ENCODE results near the gene ASCC1. TPM values are rescaled to one million over a fixed set of nuclear protein-coding genes. Genes with fewer than 3 reads are reported as not detected.
A peak's percentile ranks its signal among the peaks of the same experiment; 100 is the strongest.

The ASCC1 gene
- polyA plus RNA-seq, 2 of the 4 experiments (the other 2 are of a cell fraction), result 56.5 to 82.3 TPM

- H3K4me2 ChIP-seq, result peak overlapping the region; percentile 63
- WGBS (ENCODE audit: missing lambda C conversion rate), result 83% methylated on average over 6 of the region's 6 CpGs
Measured at GRCh38 chr10:72098836-72099599, 117.1 kb downstream of the ASCC1 start.

GRCh38 chr10:72098301-72098835, 117.7 kb downstream of the ASCC1 start:
- H3K27ac ChIP-seq, result peak overlapping the region; percentile 69 to 71
- WGBS (ENCODE audit: missing lambda C conversion rate), result 43% methylated on average over 3 of the region's 3 CpGs
- ChIA-PET CTCF (interaction anchor here (0.6 to 1.9 kb wide), 5 partner anchors 15 to 1074 kb away, joined by 3 to 12 read pairs (median 5); no protein-coding TSS in a partner anchor), POLR2A (interaction anchor here (0.8 kb wide), 1 partner anchor 73 kb away, joined by 4 read pairs; no protein-coding TSS in a partner anchor)
- FAIRE-seq (no peak), DNase-seq (ENCODE audit: low read depth in 1 of 2, low spot score in 1 of 2) (no peak), ATAC-seq (0 out of 6 replicates have a peak, but pooled peaks of 1 of the 2 experiments have one; percentile 4)
- no peaks in the 10 kb centered on the region for H3K9me3 ChIP-seq
- H3K4me1 ChIP-seq, result peaks cover 48% of the 10 kb centered on the region
- peak overlapping the region; percentile 63 for H3K4me2 ChIP-seq
- no peak overlapping the region for H3K4me3 ChIP-seq
- no peak for TF ChIP-seq E2F6 (IDR thresholded peaks at IDR 0.05; ENCODE audit: borderline replicate concordance, low read depth)
- 0 out of 2 replicates have a peak, but pooled peaks have one; percentile 54 for TF ChIP-seq EHMT2 (IDR thresholded peaks at IDR 0.05; ENCODE audit: low read depth)

More at GRCh38 chr10:72098836-72099599, 117.1 kb downstream of the ASCC1 start:
- FAIRE-seq (no peak), ATAC-seq (no peak), DNase-seq (ENCODE audit: low read depth in 1 of 2, low spot score in 1 of 2) (no peak)
- CTCF ChIA-PET, result interaction anchor here (0.6 to 1.9 kb wide), 6 partner anchors 14 to 1073 kb away, joined by 3 to 12 read pairs (median 4); no protein-coding TSS in a partner anchor
- no peaks in the 10 kb centered on the region for H3K9me3 ChIP-seq
- peak overlapping the region; percentile 69 to 71 for H3K27ac ChIP-seq
- TF ChIP-seq MAZ (IDR thresholded peaks at IDR 0.05; ENCODE audit: borderline replicate concordance, low read depth, low read length) (no peak), CEBPB (IDR thresholded peaks at IDR 0.05) (no peak), HES2 (IDR thresholded peaks at IDR 0.05) (no peak), NPAS2 (CRISPR knock-in tag; IDR thresholded peaks at IDR 0.05; ENCODE audit: borderline replicate concordance) (no peak), FOXS1 (CRISPR knock-in tag; IDR thresholded peaks at IDR 0.05) (no peak), SREBF2 (IDR thresholded peaks at IDR 0.05) (no peak), ESRRA (IDR thresholded peaks at IDR 0.05; ENCODE audit: borderline replicate concordance, low read length) (no peak), POLR2AphosphoS2 (conservative IDR thresholded peaks at IDR 0.05; ENCODE audit: low read length) (no peak), TP53 (CRISPR knock-in tag; IDR thresholded peaks at IDR 0.05) (no peak), HOXB13 (CRISPR knock-in tag; IDR thresholded peaks at IDR 0.05; ENCODE audit: low read depth) (no peak), EHF (CRISPR knock-in tag; IDR thresholded peaks at IDR 0.05) (no peak), MYC (IDR thresholded peaks at IDR 0.05; ENCODE audit: borderline replicate concordance, low read length) (no peak), E2F6 (IDR thresholded peaks at IDR 0.05; ENCODE audit: borderline replicate concordance, low read depth) (no peak), RCOR1 (IDR thresholded peaks at IDR 0.05; ENCODE audit: low read depth, low read length) (no peak), NFE2L2 (conservative IDR thresholded peaks at IDR 0.05; ENCODE audit: low read length) (no peak), MAFK (IDR thresholded peaks at IDR 0.05; ENCODE audit: partially characterized antibody) (no peak)
- no peak overlapping the region for H3K4me3 ChIP-seq
- peaks cover 48% of the 10 kb centered on the region for H3K4me1 ChIP-seq
- POLR2A ChIA-PET, result interaction anchor here (0.9 kb wide), 1 partner anchor 34 kb away, joined by 6 read pairs; no protein-coding TSS in a partner anchor

- ATAC-seq (peak; percentile 95 to 96), DNase-seq (ENCODE audit: low read depth in 1 of 2, low spot score in 1 of 2) (peak; percentile 73 to 98), FAIRE-seq (peak; percentile 39)
- H3K27ac ChIP-seq, result peak overlapping the region; percentile 75 to 77
- 9% methylated on average over 9 of the region's 9 CpGs for WGBS (ENCODE audit: missing lambda C conversion rate)
- POLR2A ChIA-PET, result interaction anchor here (0.8 kb wide), 1 partner anchor 73 kb away, joined by 4 read pairs; no protein-coding TSS in a partner anchor
- no peaks in the 10 kb centered on the region for H3K9me3 ChIP-seq
- H3K4me2 ChIP-seq, result peak overlapping the region; percentile 63
- CTCF ChIA-PET, result interaction anchor here (0.9 to 1.1 kb wide), 2 partner anchors 143 to 200 kb away, joined by 3 to 4 read pairs; no protein-coding TSS in a partner anchor
- no peak overlapping the region for H3K4me3 ChIP-seq
- peaks cover 54% of the 10 kb centered on the region for H3K4me1 ChIP-seq
- TF ChIP-seq PHF8 (IDR thresholded peaks at IDR 0.05; ENCODE audit: borderline replicate concordance, low read depth) (no peak), CHD4 (IDR thresholded peaks at IDR 0.05; ENCODE audit: borderline replicate concordance) (no peak), CEBPB (IDR thresholded peaks at IDR 0.05) (peak; percentile 35 to 71; a peak in 2 of 4 replicates), HOXA7 (CRISPR knock-in tag; IDR thresholded peaks at IDR 0.05) (no peak), ZFP36 (IDR thresholded peaks at IDR 0.05; ENCODE audit: borderline replicate concordance, partially characterized antibody) (peak; percentile 65), SMC3 (IDR thresholded peaks at IDR 0.05) (0 out of 3 replicates have a peak, but pooled peaks have one; percentile 21), MAZ (IDR thresholded peaks at IDR 0.05; ENCODE audit: borderline replicate concordance, low read depth, low read length) (no peak), KDM5A (IDR thresholded peaks at IDR 0.05) (no peak), EHF (CRISPR knock-in tag; IDR thresholded peaks at IDR 0.05) (no peak), ZNF302 (CRISPR knock-in tag; IDR thresholded peaks at IDR 0.05) (no peak), ZSCAN20 (CRISPR knock-in tag; IDR thresholded peaks at IDR 0.05) (no peak), HDAC2 (IDR thresholded peaks at IDR 0.05) (no peak), CBX8 (IDR thresholded peaks at IDR 0.05) (no peak), FOSB (CRISPR knock-in tag; IDR thresholded peaks at IDR 0.05) (no peak), ATOH8 (CRISPR knock-in tag; IDR thresholded peaks at IDR 0.05; ENCODE audit: low read depth) (no peak)
Measured at GRCh38 chr10:72097448-72098300, 118.4 kb downstream of the ASCC1 start.
